ENCODE data around the gene PEX10.

DNA sequence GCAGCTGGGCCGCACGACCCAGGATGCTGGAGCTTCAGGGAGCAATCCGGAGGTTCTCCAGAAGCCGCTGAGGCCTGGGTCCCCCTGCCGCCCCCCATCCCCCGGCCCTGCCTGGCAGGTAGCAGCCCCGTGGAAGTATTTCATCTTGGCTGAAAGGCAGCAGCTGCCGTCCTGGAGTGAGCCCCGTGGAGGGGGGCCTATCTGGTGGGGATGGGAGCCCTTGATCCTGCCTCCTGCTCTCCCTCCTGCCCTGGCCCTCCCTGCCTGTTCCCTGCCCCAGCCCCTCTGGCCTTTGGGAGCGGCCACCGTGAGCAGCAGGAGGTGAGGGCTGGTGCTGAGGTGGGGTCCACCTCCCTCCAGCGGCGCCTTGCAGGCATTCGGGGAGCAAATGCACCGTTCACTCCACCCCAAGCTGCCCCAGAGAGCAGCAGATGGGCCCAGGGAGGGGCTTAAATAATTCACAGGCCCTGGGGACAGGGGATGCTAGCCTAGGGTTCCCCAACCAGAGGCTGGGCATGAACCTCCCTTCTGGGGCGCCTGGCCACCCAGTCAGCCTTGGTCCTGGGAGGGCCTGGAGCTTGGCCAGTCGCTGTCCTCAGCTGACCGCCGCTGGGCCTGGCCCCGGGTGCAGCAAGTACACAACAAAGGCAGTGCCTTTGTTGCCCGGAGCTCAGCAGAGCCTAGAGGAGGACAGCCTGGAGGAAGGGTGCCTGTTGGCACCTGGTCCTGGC, 40.0 kb upstream of the PEX10 start:
- TF ChIP-seq POLR2AphosphoS5 (IDR thresholded peaks at IDR 0.05; ENCODE audit: low read depth, low read length) (no peak), POLR2A (IDR thresholded peaks at IDR 0.05; ENCODE audit: low read depth, low read length) (no peak), TAF1 (IDR thresholded peaks at IDR 0.05; ENCODE audit: low read depth, low read length) (no peak), SPI1 (IDR thresholded peaks at IDR 0.05; ENCODE audit: low read depth, low read length) (no peak), PAX5 (IDR thresholded peaks at IDR 0.05; ENCODE audit: insufficient read depth, low read length, severe bottlenecking) (no peak)
